Measurements from ENCODE around the gene RNF150. TPM values are rescaled to one million over a fixed set of nuclear protein-coding genes. Genes with fewer than 3 reads are reported as not detected.
"Not testable (repeated sequence)": the region's sequence is repeated elsewhere in the genome, so short reads cannot be mapped to it uniquely, and the experiment has no call there.

The RNF150 gene
- total RNA-seq, 4 donors from 2014 or later, result 33.1 to 53.3 (median 43.6) TPM

DNA sequence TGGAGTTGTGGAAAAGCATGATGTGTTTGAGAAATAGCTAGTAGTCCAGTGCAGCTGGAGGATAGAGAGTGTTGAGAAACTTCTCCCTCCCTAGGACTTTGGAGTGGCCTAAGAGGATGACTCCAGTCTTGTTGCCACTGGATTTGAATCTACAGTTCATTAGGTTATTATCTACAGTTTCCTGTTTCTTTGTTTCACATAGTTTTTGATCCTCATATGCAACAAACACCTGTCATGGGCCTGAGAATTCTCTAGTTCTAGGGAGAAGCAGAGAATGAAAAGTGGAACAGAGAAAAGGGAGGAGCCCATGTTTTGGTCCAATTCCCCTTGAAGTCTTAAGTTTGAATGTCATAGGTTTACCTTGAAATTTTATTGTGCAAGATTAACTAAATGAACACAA, 303.4 kb downstream of the RNF150 start:
- TF ChIP-seq, protein P1, sequence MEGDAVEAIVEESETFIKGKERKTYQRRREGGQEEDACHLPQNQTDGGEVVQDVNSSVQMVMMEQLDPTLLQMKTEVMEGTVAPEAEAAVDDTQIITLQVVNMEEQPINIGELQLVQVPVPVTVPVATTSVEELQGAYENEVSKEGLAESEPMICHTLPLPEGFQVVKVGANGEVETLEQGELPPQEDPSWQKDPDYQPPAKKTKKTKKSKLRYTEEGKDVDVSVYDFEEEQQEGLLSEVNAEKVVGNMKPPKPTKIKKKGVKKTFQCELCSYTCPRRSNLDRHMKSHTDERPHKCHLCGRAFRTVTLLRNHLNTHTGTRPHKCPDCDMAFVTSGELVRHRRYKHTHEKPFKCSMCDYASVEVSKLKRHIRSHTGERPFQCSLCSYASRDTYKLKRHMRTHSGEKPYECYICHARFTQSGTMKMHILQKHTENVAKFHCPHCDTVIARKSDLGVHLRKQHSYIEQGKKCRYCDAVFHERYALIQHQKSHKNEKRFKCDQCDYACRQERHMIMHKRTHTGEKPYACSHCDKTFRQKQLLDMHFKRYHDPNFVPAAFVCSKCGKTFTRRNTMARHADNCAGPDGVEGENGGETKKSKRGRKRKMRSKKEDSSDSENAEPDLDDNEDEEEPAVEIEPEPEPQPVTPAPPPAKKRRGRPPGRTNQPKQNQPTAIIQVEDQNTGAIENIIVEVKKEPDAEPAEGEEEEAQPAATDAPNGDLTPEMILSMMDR (IDR thresholded peaks at IDR 0.05), result no peak
- H3K36me3 ChIP-seq, result no peaks in the 10 kb centered on the region
- DNase-seq (ENCODE audit: extremely low spot score), result no peak
- no peak overlapping the region for H3K27ac ChIP-seq (replicated peaks in 1 of 4)
- H3K27me3 ChIP-seq, result no peaks in the 10 kb centered on the region
- no peak overlapping the region for H3K4me3 ChIP-seq
- H3K4me1 ChIP-seq, result peaks cover 0 to 2% (median 0%) of the 10 kb centered on the region in 4 donors
- H3K9me3 ChIP-seq, result no peaks in the 10 kb centered on the region
- intact Hi-C loops (cut with DNase I), result no loop called here

DNA sequence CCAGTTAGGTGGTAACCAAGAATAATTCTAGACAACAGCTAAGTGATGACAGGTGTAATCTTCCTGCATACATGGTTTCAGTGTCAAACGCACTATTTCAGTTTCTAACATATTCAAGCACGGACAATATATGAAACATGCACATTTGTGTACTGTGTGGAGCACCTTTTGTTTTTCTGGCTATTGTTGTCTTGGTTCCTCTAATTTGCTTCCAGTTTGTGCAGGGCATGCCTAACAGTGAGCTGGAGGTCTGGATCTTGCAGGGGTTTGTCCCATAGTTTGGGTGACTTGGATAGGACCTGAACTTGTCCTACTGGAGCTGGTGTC, 306.6 kb downstream of the RNF150 start:
- intact Hi-C loops (cut with DNase I), result no loop called here
- Histone ChIP-seq H3K9me3 (no peaks in the 10 kb centered on the region), H3K4me1 (no peaks in the 10 kb centered on the region), H3K36me3 (no peaks in the 10 kb centered on the region), H3K27me3 (no peaks in the 10 kb centered on the region), H3K4me3 (no peak overlapping the region), H3K27ac (replicated peaks in 1 of 4) (no peak overlapping the region)
- DNase-seq (ENCODE audit: extremely low spot score), result no peak
- WGBS, result 96% methylated on average over 2 of the region's 2 CpGs
- TF ChIP-seq POLR2A (IDR thresholded peaks at IDR 0.05; ENCODE audit: low read depth) (no peak), POLR2AphosphoS5 (IDR thresholded peaks at IDR 0.05) (no peak), EP300 (IDR thresholded peaks at IDR 0.05) (no peak)
- TF ChIP-seq, protein P1 (IDR thresholded peaks at IDR 0.05), result no peak

DNA sequence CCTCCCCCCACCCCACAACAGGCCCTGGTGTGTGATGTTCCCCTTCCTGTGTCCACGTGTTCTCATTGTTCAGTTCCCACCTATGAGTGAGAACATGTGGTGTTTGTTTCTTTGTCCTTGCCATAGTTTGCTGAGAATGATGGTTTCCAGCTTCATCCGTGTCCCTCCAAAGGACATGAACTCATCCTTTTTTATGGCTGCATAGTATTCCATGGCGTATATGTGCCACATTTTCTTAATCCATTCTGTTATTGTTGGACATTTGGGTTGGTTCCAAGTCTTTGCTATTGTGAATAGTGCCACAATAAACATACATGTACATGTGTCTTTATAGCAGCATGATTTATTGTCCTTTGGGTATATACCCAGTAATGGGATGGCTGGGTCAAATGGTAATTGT, 312.7 kb downstream of the RNF150 start:
- H3K27ac ChIP-seq (replicated peaks in 1 of 4); intact Hi-C loops (cut with DNase I): not testable (repeated sequence)
- WGBS, result 84% methylated on average over 3 of the region's 3 CpGs

DNA sequence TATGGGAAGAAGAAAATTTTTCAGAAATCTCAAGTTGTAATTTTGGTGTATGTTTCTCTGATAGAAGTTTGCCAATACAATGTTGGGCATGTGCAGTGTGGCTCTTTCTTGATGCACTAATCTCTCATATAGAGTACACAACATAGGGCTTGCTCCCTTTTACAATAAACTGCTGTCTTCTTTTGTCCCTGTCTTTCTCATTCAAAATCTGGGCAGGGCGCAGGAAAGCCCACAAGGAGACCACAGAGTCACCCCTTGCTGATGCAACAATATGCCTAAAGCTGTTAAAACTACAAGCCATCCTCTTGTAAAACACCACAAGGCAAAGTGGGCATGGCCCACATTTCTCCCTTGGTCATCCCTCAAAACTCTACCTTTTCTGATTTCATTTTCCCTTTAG, 313.7 kb downstream of the RNF150 start:
- intact Hi-C loops (cut with DNase I), result no loop called here
- DNase-seq (ENCODE audit: extremely low spot score), result no peak
- TF ChIP-seq POLR2A (IDR thresholded peaks at IDR 0.05; ENCODE audit: low read depth) (no peak), POLR2AphosphoS5 (IDR thresholded peaks at IDR 0.05) (no peak), EP300 (IDR thresholded peaks at IDR 0.05) (no peak)
- TF ChIP-seq, protein P1 (IDR thresholded peaks at IDR 0.05), result no peak
- Histone ChIP-seq H3K9me3 (no peaks in the 10 kb centered on the region), H3K4me3 (no peak overlapping the region), H3K4me1 (no peaks in the 10 kb centered on the region), H3K27ac (replicated peaks in 1 of 4) (no peak overlapping the region), H3K36me3 (no peaks in the 10 kb centered on the region), H3K27me3 (no peaks in the 10 kb centered on the region)
- WGBS, result 80% methylated on average over 1 of the region's 1 CpG

More for the DNA sequence above, 312.7 kb downstream of the RNF150 start:
- H3K9me3 ChIP-seq; DNase-seq (ENCODE audit: extremely low spot score); H3K27me3 ChIP-seq; H3K4me3 ChIP-seq; H3K36me3 ChIP-seq; H3K4me1 ChIP-seq: not testable (repeated sequence)

DNA sequence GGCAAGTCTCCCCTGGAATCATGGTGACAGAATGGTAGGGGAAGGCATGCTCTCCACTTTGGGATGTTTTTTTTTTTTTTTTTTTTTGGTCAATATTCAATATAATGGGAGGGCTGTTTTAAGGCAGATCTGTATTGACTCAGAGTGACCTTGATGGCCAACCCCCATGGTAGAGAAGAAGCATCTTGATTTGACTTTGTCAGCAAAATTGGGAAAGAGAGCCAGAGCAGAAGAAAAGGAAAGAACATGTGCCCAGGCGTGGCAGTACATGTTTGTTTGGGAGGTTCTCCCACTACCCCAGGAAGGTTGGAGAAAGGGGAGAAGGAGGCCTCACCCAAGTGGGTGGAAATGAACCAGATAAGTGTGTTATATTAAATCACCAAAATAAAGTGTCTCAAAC, 314.8 kb downstream of the RNF150 start:
- intact Hi-C loops (cut with DNase I), result no loop called here
- Histone ChIP-seq H3K4me1 (no peaks in the 10 kb centered on the region), H3K27me3 (no peaks in the 10 kb centered on the region), H3K36me3 (no peaks in the 10 kb centered on the region), H3K9me3 (no peaks in the 10 kb centered on the region), H3K4me3 (no peak overlapping the region), H3K27ac (replicated peaks in 1 of 4) (no peak overlapping the region)
- 100% methylated on average over 1 of the region's 1 CpG for WGBS
- no peak for DNase-seq (ENCODE audit: extremely low spot score)
- TF ChIP-seq POLR2A (IDR thresholded peaks at IDR 0.05; ENCODE audit: low read depth) (no peak), EP300 (IDR thresholded peaks at IDR 0.05) (no peak), POLR2AphosphoS5 (IDR thresholded peaks at IDR 0.05) (no peak)
- TF ChIP-seq, protein P1 (IDR thresholded peaks at IDR 0.05), result no peak
